SK-N-MC (cell line): ENCODE measurements around the gene ARNT2.

Experiments
- DNase-seq: peaks from one replicate; pipeline ENCODE4 v3.0.0-alpha.2; 2011; ENCODE audit warnings: low read depth, low spot score
- H3K27ac ChIP-seq: fragments of 200-600 bp; sonication (generic); 2 replicates; pipeline ENCODE4 v1.5.1; 2016; ENCODE audit warnings: mixed run types
- H3K36me3 ChIP-seq: fragments of 200-600 bp; sonication (generic); 2 replicates; pipeline ENCODE4 v1.6.1; 2017; ENCODE audit warnings: antibody characterized with exemption, low read length, mixed read lengths; ENCODE audit not compliant: insufficient read depth
- H3K4me3 ChIP-seq: fragments of 200-600 bp; sonication (generic); 2 replicates; pipeline ENCODE4 v1.5.1; 2016
- H3K9ac ChIP-seq: fragments of 200-600 bp; sonication (generic); 2 replicates; pipeline ENCODE4 v1.8.0; 2017; ENCODE audit warnings: mixed run types, mixed read lengths; ENCODE audit not compliant: insufficient read length
- H3K9me3 ChIP-seq: fragments of 200-600 bp; sonication (generic); 2 replicates; pipeline ENCODE4 v1.6.1; 2017; ENCODE audit warnings: low read depth, mild to moderate bottlenecking, antibody characterized with exemption, low read length, moderate library complexity, mixed read lengths
- EZH2 ChIP-seq: fragments of 200-600 bp; sonication (generic); IDR thresholded peaks from one replicate; pipeline ENCODE4 v1.6.1; 2017; ENCODE audit warnings: antibody characterized with exemption
- FOXP2 ChIP-seq: optimal IDR thresholded peaks from 2 replicates; pipeline ENCODE3; 2011; ENCODE audit warnings: mild to moderate bottlenecking, moderate library complexity; ENCODE audit not compliant: insufficient read depth; ENCODE audit errors: extremely low read length, control extremely low read depth
- POLR2AphosphoS5 ChIP-seq: IDR thresholded peaks from 2 replicates; pipeline ENCODE4 v1.6.1; 2012; ENCODE audit warnings: mild to moderate bottlenecking, low read depth, low read length, borderline replicate concordance

ARNT2 gene

GRCh38 chr15:80455668-80456442, 51.7 kb downstream of the ARNT2 start:
- TF ChIP-seq FOXP2 (no peak), POLR2AphosphoS5 (no peak)
- DNase-seq, result no peak
- H3K9me3 ChIP-seq, result no peaks in the 10 kb centered on the region
- no peaks in the 10 kb centered on the region for H3K36me3 ChIP-seq
- no peak overlapping the region for H3K9ac ChIP-seq
- no peak overlapping the region for H3K4me3 ChIP-seq
- no peak overlapping the region for H3K27ac ChIP-seq

DNA sequence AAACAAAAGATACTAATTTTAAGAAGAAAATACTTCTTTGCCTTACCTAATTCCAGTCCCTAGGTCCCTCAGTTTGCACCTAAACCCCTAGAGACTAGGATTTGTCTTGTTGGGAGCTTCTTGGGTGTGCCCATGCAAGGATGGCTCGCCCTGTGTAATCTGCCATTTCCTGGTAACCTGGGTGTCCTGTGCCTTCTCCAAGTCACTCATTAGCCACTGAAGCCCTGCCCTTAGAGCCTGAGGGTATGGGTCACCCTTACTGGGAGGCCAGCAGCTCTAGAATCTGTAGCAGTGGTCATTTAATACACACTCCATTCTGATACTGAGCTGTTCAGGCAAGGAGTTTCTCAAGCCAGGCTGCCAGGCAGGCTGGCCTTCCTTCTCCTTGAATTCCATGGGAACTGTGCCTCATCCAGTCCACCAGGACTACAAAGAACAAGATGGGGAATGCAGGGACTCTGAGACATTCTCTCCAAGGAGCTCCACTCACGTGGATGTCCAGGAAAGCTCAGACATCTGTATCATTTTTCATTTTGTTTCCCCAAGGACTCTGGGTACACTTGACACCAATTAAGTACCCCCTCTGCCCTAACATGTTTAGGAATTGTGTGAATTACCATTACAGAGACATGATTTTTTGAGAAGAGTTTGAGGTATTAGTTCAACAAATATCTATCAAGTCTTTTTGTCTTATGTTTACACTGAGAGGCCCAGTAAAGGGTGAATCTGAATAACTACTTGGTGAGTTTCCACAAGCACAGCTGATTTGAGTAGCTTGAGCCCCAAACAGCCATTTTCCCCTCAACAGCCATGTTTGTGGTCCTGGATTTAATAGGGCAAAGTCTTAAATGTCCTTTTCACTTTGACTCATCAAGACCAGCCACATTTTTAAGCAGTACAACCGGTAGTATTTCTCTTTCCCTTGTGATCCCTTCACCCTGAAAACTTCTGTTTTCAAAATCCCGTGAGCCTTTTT, 52.6 kb downstream of the ARNT2 start:
- H3K9ac ChIP-seq, result no peak overlapping the region

GRCh38 chr15:80457896-80458295, 53.7 kb downstream of the ARNT2 start:
- TF ChIP-seq FOXP2 (no peak), POLR2AphosphoS5 (no peak), EZH2 (no peak)
- no peaks in the 10 kb centered on the region for H3K9me3 ChIP-seq
- no peak overlapping the region for H3K27ac ChIP-seq
- H3K4me3 ChIP-seq, result no peak overlapping the region
- no peaks in the 10 kb centered on the region for H3K36me3 ChIP-seq
- no peak for DNase-seq
- H3K9ac ChIP-seq, result no peak overlapping the region

More for the DNA sequence above, 52.6 kb downstream of the ARNT2 start:
- Histone ChIP-seq H3K27ac (no peak overlapping the region), H3K9me3 (no peaks in the 10 kb centered on the region), H3K4me3 (no peak overlapping the region), H3K36me3 (no peaks in the 10 kb centered on the region)
- TF ChIP-seq POLR2AphosphoS5 (no peak), FOXP2 (no peak), EZH2 (no peak)
- no peak for DNase-seq

GRCh38 chr15:80458580-80458979, 54.4 kb downstream of the ARNT2 start:
- Histone ChIP-seq H3K27ac (no peak overlapping the region), H3K4me3 (no peak overlapping the region), H3K36me3 (no peaks in the 10 kb centered on the region), H3K9me3 (no peaks in the 10 kb centered on the region), H3K9ac (no peak overlapping the region)
- no peak for DNase-seq
- TF ChIP-seq EZH2, result no peak
- TF ChIP-seq POLR2AphosphoS5, result no peak
- TF ChIP-seq FOXP2, result no peak

DNA sequence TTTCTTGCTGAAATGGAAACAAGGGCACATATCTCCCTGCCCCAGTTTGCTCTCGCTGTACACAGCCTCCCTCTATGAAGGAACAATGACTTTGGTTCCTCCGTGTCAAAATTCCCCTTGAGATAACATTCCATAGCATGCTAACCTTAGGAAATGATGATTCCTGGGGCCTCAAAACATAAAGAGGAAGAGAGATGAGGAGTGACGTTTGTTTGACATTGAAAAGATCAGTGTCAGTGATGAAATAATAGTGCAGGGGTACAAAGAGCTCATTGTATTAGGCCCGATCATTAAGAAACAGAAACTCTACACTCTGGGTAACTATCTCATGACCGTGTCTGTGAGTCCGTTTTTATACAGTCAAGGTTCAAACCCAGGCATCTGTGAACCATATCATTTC, 55.2 kb downstream of the ARNT2 start:
- Histone ChIP-seq H3K27ac (no peak overlapping the region), H3K9me3 (no peaks in the 10 kb centered on the region), H3K36me3 (no peaks in the 10 kb centered on the region), H3K9ac (no peak overlapping the region), H3K4me3 (no peak overlapping the region)
- no peak for TF ChIP-seq FOXP2
- TF ChIP-seq POLR2AphosphoS5, result no peak
- no peak for TF ChIP-seq EZH2
- no peak for DNase-seq

GRCh38 chr15:80459818-80460217, 55.6 kb downstream of the ARNT2 start:
- H3K27ac ChIP-seq, result no peak overlapping the region
- H3K9ac ChIP-seq, result no peak overlapping the region
- no peaks in the 10 kb centered on the region for H3K36me3 ChIP-seq
- H3K4me3 ChIP-seq, result no peak overlapping the region
- H3K9me3 ChIP-seq, result no peaks in the 10 kb centered on the region
- TF ChIP-seq FOXP2 (no peak), EZH2 (no peak), POLR2AphosphoS5 (no peak)
- no peak for DNase-seq

DNA sequence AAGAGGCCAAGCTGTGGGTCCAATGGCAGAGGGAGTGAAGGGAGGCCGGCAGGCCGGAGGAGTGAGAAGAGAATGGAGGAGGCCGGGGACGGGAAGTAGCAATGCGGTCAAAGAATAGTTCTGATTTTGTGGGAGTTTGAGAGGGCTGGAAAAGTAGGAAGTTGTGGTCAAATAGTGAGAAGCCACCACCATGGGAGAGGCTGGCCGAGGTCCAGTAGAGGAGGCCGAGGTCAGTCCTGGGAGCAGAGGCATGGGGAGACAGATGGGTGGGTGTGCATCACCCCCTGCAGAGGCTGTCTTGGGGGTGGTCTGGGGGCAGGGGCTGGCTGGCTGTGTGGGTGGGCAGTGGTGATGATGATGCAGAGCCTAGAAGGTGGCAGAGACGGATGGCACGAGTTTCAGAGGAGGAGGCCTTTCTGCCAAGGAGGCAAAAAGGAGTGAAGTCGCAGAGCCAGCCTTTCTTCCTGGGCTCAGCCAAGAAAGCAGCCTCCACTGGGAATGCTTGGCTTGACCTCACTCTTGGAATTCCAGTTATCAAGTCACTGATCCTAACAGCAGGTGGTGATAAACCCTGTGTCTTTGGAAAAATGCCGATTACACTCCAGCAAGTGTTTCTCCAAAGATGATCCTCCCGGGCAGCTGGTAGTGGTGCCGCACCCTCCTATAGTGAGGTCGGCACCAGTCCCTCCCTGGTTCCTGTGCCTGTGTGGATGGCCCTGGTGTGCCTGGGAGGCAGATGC, 57.3 kb downstream of the ARNT2 start:
- H3K4me3 ChIP-seq, result no peak overlapping the region
- H3K36me3 ChIP-seq, result no peaks in the 10 kb centered on the region
- no peak overlapping the region for H3K27ac ChIP-seq
- TF ChIP-seq POLR2AphosphoS5, result no peak
- no peak for TF ChIP-seq EZH2
- no peak overlapping the region for H3K9ac ChIP-seq
- H3K9me3 ChIP-seq, result no peaks in the 10 kb centered on the region
- DNase-seq, result no peak

DNA sequence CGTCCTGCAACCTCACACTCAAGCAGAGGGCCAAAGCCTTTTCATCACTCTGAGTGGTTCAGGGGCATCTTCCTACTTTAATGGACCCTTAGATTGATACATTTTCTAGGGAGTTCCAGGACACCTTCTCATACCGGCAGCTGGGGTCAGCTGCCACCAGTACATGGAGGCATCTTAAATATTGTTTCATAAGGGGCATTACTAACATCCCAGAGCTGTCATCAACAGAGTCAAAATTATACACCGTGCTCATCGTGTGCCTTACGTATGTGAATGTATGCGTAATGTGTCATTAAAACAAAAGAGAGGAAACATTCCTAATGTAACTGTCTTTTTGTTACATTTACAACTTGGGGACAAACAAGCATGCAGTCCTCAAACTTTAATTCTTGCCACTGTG, 57.9 kb downstream of the ARNT2 start:
- Histone ChIP-seq H3K9me3 (no peaks in the 10 kb centered on the region), H3K9ac (no peak overlapping the region), H3K36me3 (no peaks in the 10 kb centered on the region), H3K4me3 (no peak overlapping the region), H3K27ac (no peak overlapping the region)
- TF ChIP-seq EZH2, result no peak
- TF ChIP-seq FOXP2, result no peak
- no peak for TF ChIP-seq POLR2AphosphoS5
- DNase-seq, result no peak
